GM18511 (cell line): Measurements from ENCODE around the gene IL12RB2.
"Not testable (repeated sequence)": the region's sequence is repeated elsewhere in the genome, so short reads cannot be mapped to it uniquely, and the experiment has no call there.

Experiments used
- ATAC-seq: cut with Tn5 transposase; IDR thresholded peaks from one replicate; pipeline ENCODE4 v1.9.1; 2021; ENCODE audit warnings: mild to moderate bottlenecking, moderate library complexity; ENCODE audit not compliant: unreplicated experiment

The IL12RB2 gene

DNA sequence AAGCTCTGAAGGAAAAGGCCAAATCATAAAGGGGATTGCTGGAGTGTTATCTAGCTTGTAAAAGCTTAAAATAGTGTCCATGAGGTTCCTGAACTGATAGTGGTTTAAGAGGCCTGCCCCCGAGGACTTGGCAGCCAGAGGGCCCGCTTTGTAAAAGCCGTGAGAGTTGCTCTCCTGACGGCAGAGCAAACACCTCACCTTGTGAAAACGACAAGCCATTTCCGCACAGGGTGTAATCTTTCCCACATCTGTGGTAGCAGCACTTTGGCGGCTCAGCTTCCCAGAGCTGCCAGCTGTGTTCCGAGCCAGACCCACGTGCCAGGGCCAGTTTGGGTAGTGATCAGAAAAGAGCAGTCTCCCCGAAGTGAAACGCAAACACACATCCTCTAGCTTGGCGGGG, 85.6 kb downstream of the IL12RB2 start:
- no peak for ATAC-seq

DNA sequence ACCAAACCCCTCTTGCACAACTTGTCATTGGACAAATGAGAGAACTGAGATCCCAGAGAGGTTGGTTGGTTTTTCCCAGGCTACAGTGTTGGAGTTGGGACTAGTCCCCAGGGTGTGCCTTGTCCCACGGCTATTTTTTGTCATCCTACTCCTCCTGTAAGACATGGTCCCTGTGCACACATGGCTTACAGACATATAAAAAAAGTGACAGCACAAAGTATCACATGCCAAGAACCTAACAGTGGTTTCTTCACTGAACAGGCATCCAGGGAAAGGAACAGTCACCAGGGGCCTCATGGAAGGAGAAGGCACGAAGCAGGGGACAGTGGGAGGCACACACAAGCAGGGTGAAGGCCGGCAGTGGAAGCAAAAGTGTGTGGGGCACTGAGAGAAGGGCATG, 86.1 kb downstream of the IL12RB2 start:
- no peak for ATAC-seq

DNA sequence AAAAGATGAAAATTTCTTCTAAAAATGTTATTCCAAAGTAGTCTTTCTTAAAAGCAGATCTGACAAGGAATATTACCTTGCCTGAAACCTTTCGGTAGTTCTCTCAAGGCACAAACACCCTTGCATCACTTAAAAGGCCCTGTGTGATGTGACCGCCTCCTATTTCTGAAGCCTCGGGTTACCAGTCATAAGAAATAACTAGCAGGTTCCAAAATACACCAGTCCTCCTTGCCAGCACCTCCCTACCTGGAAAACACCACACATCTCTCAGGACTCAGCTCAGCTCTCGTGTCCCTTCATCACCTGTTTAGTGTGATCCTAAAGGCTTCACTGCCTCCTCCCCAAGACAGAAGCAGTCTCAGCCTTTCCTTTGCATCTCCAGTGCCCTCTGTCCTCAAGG, 86.9 kb downstream of the IL12RB2 start:
- no peak for ATAC-seq

DNA sequence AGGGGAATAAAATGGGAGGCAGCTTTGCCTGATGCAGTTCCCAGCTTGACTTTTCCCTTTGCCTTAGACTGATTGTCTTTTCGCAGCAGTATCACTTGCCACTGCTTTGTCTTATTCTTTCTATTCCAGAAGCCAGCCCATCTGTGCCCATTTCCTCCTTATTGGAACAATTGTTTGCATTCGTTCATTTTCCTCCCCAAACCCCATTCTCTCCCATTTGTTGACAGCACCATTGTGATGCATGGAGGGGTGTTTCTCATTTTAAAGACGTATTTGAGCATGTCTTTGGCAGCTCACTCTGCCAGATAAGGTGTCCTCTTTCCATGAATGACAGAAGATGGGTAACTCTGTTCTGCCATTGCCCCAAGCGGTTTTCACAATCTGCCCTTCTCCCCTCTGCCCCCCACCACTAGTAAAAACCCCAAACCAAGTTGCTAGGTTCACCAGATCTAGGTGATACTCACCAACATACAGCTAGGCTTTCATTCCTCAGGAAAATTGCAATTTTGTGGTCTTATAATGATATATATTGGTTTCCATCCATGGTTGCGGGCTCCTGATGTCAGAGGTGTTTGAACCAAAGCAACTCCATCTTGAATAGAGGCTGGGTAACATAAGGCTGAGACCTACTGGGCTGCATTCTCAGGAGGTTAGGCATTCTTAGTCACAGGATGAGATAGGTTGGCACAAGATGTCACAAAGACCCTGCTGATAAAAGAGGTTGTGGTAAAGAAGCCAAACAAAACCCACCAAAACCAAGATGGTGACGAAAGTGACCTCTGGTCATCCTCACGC, 91.7 kb downstream of the IL12RB2 start:
- no peak for ATAC-seq

DNA sequence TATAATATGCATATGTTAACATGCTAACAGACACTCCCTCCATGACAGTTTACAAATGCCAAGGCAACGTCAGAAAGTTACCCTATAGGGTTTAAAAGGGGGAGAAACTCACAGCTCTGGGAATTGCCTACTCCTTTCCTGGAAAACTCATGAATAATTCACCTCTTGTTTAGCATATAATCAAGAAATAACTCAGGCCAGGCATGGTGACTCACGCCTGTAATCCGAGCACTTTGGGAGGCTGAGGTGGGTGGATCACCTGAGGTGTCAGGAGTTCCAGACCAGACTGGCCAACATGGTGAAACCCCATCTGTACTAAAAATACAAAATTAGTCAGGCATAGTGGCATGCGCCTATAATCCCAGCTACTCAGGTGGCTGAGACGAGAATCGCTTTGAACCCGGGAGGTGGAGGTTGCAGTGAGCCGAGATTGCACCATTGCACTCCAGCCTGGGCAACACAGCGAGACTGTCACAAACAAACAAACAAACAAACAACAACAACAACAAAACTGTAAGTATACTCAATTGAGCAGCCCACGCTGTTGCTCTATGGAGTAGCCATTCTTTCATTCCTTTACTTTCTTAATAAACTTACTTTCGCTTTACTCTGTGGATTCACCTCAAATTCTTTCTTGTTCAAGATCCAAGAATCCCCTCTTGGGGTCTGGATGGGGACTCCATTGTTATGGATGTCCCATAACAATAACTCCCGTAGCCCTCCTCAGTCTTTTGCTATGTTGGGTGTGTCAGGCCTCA, 92.5 kb downstream of the IL12RB2 start:
- ATAC-seq, result not testable (repeated sequence)

DNA sequence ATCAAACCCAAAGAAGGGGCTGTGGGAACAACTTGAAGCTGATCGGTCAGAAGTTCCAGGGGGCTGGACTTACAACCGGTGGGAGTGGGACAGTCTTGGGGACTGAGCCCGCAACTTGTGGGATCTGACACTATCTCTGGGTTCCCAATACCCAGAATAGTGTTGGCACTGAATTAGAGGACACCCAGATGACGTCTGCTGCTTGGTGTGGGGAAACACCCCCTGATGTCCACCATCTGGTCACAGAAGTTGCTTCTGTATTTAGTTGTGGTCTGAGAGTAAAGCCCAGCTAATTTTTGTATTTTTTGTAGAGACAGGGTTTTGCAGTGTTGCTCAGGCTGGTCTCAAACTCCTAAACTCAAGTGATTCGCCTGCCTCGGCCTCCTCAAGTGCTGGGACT, 93.8 kb downstream of the IL12RB2 start:
- no peak for ATAC-seq

DNA sequence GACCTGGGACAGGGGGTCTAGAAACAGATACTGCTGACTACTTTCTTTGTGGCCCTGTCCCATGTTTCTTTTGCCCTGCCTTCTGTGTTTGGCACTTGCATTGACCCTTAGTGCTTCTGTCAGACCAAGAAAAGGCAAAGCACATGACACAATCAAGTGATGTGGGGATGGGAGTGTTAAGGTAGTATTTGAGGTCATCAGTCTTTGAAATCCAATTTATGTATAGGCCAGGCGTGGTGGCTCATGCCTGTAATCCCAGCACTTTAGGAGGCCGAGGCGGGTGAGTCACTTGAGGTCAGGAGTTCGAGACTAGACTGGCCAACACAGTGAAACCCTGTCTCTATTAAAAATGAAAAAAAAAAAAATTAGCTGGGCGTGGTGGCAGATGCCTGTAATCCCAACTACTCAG, 96.5 kb downstream of the IL12RB2 start:
- no peak for ATAC-seq

DNA sequence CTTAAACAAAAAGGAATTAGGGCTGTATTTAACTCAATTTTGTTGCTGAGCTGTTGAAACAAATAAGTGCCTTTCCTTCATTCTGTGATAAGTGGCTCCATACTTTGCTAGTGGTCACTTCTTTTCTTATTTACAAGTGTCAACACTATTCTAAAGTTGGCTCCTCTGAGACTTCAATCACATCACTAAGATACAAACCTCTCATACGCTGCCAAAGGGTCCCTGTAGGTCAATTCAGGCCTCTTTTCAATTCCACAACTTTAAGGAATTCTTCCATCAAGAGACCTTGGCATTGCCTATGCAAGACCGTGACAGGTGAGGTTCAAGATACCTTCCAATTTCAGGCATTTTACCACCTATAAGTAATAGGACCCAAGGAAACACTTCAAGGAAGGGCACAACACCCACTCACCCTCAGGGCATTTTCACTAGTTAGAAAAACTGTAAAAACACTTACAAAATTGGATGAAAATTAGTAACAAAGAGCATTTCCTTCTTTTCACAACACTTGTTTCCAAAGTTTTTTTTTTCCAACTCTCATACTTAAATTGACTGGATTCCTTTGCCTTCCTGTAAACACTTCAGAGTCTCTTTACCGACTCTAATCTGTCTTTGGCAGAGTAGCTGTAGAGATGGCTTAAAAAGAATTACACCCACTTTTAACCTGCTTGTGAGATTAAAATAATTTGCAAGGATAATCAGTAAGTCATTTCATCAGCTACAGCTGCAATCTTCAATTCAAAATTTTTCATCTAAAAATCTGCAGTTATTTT, 98.0 kb downstream of the IL12RB2 start:
- ATAC-seq, result no peak

DNA sequence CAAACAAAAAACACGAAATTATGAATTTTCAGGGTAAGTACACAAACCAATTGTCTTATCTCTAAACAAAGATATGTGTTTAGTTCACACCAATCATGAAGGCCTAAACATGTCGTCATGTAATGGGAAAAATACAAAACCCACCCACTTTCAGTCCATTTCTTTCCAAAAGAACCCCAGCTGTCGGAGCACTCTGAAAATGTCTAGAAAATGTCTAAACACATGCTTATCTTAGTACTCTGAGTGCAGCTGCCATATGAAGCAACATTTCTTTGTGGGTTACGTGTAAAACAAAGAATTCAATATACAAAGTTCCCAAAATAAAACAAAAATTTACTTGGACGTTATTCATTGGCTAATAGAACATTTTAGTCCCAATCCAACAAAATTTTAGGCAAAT, 99.8 kb downstream of the IL12RB2 start:
- ATAC-seq, result no peak

DNA sequence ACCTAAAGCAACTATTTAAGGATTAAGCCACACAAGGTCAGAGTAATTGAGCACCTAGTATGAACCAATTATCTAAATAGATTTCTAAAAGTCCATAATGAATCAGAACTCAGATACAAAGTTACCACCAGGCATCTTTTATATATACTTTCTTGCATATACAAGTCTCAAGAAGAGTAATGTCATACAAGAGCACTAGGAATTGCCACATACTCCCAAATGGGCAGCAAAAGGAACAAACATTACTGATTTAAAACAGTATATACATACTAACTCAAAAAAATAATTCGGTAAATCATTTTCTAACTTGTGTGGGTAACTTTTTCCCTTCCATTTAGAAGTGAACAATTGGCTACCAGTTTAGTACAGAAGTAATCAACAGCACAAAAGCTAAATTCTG, 100.5 kb downstream of the IL12RB2 start:
- ATAC-seq, result no peak

DNA sequence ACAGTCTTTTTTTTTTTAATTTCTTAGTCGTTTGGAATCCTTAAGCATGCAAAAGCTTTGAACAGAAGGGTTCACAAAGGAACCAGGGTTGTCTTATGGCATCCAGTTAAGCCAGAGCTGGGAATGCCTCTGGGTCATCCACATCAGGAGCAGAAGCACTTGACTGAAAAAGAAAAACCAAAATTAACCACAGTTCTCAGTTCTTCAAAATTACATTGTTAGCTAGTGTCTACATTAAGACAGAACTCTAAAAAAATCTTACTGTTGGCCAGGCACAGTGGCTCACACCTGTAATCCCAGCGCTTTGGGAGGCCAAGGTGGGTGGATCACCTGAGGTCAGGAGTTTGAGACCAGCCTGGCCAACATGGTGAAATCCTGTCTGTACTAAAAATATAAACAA, 105.4 kb downstream of the IL12RB2 start:
- not testable (repeated sequence) for ATAC-seq

DNA sequence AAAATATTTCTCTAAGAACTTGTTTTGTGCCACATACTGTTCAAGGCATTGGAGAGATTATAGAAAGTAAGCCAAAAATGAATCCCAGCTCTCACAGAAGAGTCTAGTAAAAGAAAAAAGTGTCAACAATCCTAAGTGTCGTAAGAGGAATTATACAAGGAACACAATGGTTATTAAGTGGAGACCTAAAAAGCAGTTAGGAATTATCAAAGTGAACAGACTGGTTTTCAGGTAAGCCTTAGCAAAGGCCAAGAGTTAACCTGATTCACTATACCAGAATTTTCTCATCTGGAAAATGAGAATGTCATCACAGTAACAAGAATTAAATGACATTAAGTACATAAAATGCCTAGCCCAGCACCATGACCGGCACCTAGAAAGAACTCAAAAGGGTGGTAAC, 106.9 kb downstream of the IL12RB2 start:
- ATAC-seq, result no peak

DNA sequence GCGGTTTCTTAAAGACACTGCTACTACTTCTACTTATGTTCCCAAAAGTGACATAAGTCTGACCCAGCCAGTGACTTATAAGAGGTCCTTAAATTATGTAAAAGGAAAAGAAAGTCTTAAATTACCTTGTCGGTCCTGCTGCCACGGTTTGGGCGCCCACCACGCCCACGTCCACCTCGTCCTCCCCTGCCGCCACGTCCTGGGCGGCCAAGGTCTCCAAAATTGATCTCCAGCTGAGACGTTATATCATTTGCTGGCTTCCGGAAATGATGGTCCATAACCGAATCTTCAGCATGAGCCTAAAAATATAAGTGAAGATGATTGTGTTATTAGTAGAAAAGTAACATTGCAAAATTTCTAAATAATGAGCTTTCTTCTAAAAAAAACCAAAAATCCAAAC, 107.4 kb downstream of the IL12RB2 start:
- no peak for ATAC-seq

DNA sequence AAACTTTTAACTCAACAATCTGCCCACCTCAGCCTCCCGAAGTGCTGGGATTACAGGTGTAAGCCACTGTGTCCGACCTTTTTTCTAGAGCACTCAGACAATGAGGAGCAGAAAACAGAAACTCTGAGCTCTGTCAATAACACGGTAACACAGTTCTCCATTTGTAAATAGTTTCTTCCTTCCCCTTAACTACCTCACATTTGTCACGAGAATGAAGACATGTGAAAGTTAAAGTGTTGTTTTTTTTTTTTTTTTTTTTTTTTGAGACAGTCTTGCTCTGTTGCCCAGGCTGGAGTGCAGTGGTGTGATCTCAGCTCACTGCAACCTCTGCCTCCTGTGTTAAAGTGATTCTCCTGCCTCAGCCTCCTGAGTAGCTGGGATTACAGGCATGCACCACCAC, 110.1 kb downstream of the IL12RB2 start:
- ATAC-seq, result not testable (repeated sequence)

DNA sequence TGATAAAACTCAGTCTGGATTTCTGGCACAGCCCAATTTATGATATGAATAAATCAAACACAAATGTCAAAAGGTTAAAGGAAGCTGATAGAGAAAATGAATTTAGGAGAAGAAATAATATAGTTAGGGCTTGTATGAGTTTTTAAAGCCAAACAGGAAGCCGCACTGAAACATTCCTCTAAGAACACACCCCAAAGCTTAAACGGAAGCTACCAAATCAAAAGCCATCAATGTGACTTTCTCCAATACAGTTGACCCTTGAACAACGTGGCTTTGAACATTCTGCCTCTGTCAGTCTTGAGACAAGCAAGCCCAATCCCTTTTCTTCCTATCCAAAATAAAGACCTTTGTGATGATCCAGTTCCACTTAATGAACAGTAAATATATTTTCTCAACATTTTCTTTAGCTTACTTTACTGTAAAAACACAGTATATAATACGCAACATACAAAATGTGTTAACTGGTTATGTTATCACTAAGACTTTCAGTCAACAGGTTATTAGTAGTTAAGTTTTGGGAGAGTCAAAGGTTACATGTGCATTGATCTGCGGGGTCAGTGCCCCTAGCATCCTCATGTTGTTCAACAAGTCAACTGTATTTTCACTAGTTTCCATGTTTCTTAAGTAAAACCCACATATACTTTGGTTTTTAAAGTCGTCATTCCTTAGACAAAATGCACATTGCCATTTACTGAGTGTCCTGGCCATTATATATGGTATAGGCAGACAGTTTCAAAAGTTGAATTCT, 111.3 kb downstream of the IL12RB2 start:
- no peak for ATAC-seq

DNA sequence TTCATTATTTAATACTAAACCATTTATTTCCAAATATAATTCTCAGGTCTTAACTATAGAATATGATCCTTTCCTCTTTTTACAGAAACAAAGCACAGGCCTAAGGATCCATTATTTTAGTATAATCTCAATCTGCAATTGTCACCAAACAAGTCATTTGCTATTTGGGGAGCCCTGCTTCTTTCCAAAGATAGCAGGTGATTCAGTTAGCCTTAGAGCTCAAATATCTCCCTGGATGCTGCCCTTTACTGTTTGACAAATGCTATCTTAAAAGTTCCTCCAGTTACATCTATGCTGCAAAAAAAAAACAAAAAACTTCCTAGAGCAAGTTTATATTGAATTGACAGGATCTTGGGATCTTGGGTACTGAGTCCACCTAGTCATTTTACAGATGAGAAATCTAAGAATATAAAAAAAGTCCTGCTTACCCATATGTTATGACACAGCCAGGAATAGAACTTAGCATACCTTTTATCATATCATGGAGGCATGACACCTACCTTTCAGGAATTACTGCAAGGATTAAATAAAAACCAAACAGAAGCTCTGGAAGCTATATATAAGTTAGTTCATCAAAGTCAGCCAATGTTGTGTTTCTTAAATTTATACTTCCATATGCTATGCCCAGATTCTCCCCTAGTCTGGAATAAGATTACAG, 113.3 kb downstream of the IL12RB2 start:
- no peak for ATAC-seq

DNA sequence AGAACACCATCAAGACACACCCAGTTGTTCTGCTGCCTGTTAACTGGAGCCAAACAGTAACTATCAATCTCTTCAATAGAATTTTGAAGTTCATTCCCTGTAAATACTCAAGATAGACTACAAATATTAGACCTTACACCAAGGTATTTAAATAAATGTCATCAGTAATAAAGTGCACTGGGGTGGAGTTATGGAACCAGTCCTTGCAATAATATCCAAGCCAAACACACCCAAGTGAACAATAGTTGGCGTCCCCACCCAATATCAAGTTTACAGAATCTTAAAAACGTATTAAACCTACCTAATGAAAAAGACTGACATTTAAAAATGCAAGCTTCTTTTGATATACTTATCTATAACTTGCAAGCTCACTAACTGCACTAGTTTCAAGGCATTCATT, 119.8 kb downstream of the IL12RB2 start:
- ATAC-seq, result no peak

DNA sequence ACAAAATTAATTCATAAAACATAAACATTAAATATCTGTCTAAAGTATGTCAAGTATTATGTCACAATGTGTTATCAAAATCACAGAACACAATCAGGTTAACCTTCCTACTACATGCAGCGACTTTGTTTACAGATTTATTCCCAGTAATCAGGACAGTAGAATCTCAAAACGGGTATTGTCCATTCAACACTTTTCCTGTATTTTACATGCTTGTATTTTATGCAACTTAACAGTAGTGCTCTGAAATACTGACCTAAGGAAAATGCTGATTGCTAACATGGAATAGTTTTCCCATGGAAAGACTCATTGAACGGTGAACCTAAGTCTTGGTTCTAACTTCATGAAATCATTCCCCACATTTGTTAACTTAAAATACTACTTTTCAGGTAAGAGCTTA, 120.3 kb downstream of the IL12RB2 start:
- ATAC-seq, result no peak

DNA sequence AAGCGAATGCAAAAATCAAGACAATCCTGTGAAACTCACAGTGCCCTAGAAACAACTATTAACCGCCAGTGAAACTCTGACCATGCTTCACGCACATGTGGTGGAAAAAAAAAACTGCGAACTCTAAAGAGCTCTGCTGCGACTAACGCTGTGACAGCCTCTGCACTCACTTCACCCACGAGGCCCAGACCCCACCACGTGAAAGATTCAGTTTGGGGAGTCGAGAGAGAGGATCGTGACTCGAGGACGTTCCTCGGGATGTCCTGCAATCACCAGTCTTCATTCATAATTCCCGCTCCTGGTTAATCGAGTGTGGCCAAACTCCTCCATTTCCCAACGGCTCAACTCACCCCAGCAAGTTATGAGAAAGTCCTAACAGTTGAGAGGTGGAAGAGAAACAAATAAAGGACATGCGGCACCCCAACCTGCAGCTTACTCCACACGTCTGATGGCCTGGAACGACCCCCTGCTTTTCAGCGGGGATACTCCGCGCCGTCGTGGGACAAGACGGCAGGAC, 121.4 kb downstream of the IL12RB2 start:
- no peak for ATAC-seq
